WTC11 (cell line): ENCODE data around the gene COBL. TPM values are rescaled to one million over a fixed set of nuclear protein-coding genes. Genes with fewer than 3 reads are reported as not detected.
A peak's percentile ranks its signal among the peaks of the same experiment; 100 is the strongest.

Experiments used
- ATAC-seq: fragments of 200-7000 bp; cut with Tn5 transposase; 2 replicates; pipeline ENCODE4 v1.10.0; 2021; ENCODE audit warnings: mild to moderate bottlenecking, moderate library complexity
- CTCF ChIA-PET: fragments of 300-600 bp; sonication (Branson Sonifier 250); formaldehyde crosslinking; loops from one replicate; lab custom pipeline; 2021; ENCODE audit warnings: antibody characterized with exemption; lab: Charles Lee
- POLR2A ChIA-PET: fragments of 350-600 bp; sonication (Branson Sonifier 250); formaldehyde crosslinking; loops from one replicate; lab custom pipeline; 2021; ENCODE audit warnings: antibody characterized with exemption; lab: Charles Lee
- DNase-seq: peaks from one replicate; pipeline ENCODE4 v3.0.0; 2021; ENCODE audit warnings: low spot score
- H3K27ac Mint-ChIP-seq: 2 replicates; pipeline ENCODE4 v1.8.0; 2021; ENCODE audit warnings: mixed read lengths
- H3K27me3 Mint-ChIP-seq: 2 replicates; pipeline ENCODE4 v1.8.0; 2021; ENCODE audit warnings: low read depth, mild to moderate bottlenecking, moderate library complexity, mixed read lengths
- H3K36me3 Mint-ChIP-seq: 2 replicates; pipeline ENCODE4 v1.8.0; 2021; ENCODE audit warnings: mixed read lengths
- H3K4me1 Mint-ChIP-seq: 2 replicates; pipeline ENCODE4 v1.8.0; 2022; ENCODE audit warnings: mixed read lengths
- H3K4me3 Mint-ChIP-seq: 2 replicates; pipeline ENCODE4 v1.8.0; 2021; ENCODE audit warnings: mild to moderate bottlenecking, moderate library complexity, mixed read lengths
- H3K9me3 Mint-ChIP-seq: 2 replicates; pipeline ENCODE4 v1.8.0; 2021; ENCODE audit warnings: mixed read lengths
- GABPB1 ChIP-seq: sonication (generic); formaldehyde crosslinking; IDR thresholded peaks from 2 replicates; pipeline ENCODE4 v1.8.1; 2023; ENCODE audit warnings: mild to moderate bottlenecking, missing genetic modification reagents
- IRF2 ChIP-seq: sonication (generic); formaldehyde crosslinking; IDR thresholded peaks from 2 replicates; pipeline ENCODE4 v1.8.0; 2022; ENCODE audit warnings: low read depth, missing genetic modification reagents, borderline replicate concordance
- JUN ChIP-seq: sonication (generic); formaldehyde crosslinking; IDR thresholded peaks from 2 replicates; pipeline ENCODE4 v1.8.0; 2023; ENCODE audit warnings: mild to moderate bottlenecking, missing genetic modification reagents
- NFATC4 ChIP-seq: fragments of 250-450 bp; sonication (Bioruptor Pico); IDR thresholded peaks from 2 replicates; pipeline ENCODE4 v1.9.0; 2021; ENCODE audit warnings: mild to moderate bottlenecking
- NFE2L1 ChIP-seq: sonication (generic); formaldehyde crosslinking; IDR thresholded peaks from 2 replicates; pipeline ENCODE4 v1.8.1; 2023; ENCODE audit warnings: missing genetic modification reagents
- NR1H2 ChIP-seq: sonication (generic); formaldehyde crosslinking; IDR thresholded peaks from 2 replicates; pipeline ENCODE4 v1.9.0; 2021; ENCODE audit warnings: mild to moderate bottlenecking, moderate library complexity, missing genetic modification reagents
- NR2C2 ChIP-seq: sonication (generic); formaldehyde crosslinking; IDR thresholded peaks from 2 replicates; pipeline ENCODE4 v1.8.0; 2022; ENCODE audit warnings: mild to moderate bottlenecking, missing genetic modification reagents
- NR3C1 ChIP-seq: sonication (generic); formaldehyde crosslinking; conservative IDR thresholded peaks from 2 replicates; pipeline ENCODE4 v1.8.1; 2023; ENCODE audit warnings: low read depth, mild to moderate bottlenecking, missing genetic modification reagents
- PRDM15 ChIP-seq: sonication (generic); formaldehyde crosslinking; IDR thresholded peaks from 2 replicates; pipeline ENCODE4 v1.8.0; 2022; ENCODE audit warnings: missing genetic modification reagents
- RELA ChIP-seq: sonication (generic); formaldehyde crosslinking; IDR thresholded peaks from 2 replicates; pipeline ENCODE4 v1.8.1; 2022; ENCODE audit warnings: missing genetic modification reagents, mild to moderate bottlenecking, borderline replicate concordance
- USF1 ChIP-seq: sonication (generic); formaldehyde crosslinking; IDR thresholded peaks from 2 replicates; pipeline ENCODE4 v1.8.0; 2022; ENCODE audit warnings: mild to moderate bottlenecking, missing genetic modification reagents
- ZNF423 ChIP-seq: fragments of 250-450 bp; sonication (Bioruptor Pico); IDR thresholded peaks from 2 replicates; pipeline ENCODE4 v2.1.2; 2022; ENCODE audit warnings: mild to moderate bottlenecking, moderate library complexity
- total RNA-seq: library from RNA; stranded (reverse); gene quantifications from 3 replicates; pipeline ENCODE4 v1.2.3, GENCODE V29; 2021
- TF ChIP-seq, protein P1 (sequence below): fragments of 200-600 bp; IDR thresholded peaks from 2 replicates; pipeline ENCODE4 v1.8.0; 2022; ENCODE audit warnings: antibody characterized with exemption
- TF ChIP-seq, protein P2 (sequence below): sonication (generic); formaldehyde crosslinking; conservative IDR thresholded peaks from 2 replicates; pipeline ENCODE4 v1.8.1; 2022; ENCODE audit warnings: mild to moderate bottlenecking, missing genetic modification reagents
- TF ChIP-seq, protein P3 (sequence below): fragments of 250-450 bp; sonication (Bioruptor Pico); conservative IDR thresholded peaks from 2 replicates; pipeline ENCODE4 v1.9.0; 2021; ENCODE audit warnings: mild to moderate bottlenecking
- TF ChIP-seq, protein P4 (sequence below): fragments of 250-450 bp; sonication (Bioruptor Pico); IDR thresholded peaks from 2 replicates; pipeline ENCODE4 v1.9.0; 2021; ENCODE audit warnings: mild to moderate bottlenecking
- TF ChIP-seq, protein P5 (sequence below): sonication (generic); formaldehyde crosslinking; IDR thresholded peaks from 2 replicates; pipeline ENCODE4 v1.8.1; 2023; ENCODE audit warnings: mild to moderate bottlenecking, moderate library complexity, missing genetic modification reagents
- TF ChIP-seq, protein P6 (sequence below): sonication (generic); formaldehyde crosslinking; IDR thresholded peaks from 2 replicates; pipeline ENCODE4 v1.8.0; 2023; ENCODE audit warnings: missing genetic modification reagents

Gene COBL
- total RNA-seq, 1 experiment from 2014 or later, result 36.5 TPM

DNA sequence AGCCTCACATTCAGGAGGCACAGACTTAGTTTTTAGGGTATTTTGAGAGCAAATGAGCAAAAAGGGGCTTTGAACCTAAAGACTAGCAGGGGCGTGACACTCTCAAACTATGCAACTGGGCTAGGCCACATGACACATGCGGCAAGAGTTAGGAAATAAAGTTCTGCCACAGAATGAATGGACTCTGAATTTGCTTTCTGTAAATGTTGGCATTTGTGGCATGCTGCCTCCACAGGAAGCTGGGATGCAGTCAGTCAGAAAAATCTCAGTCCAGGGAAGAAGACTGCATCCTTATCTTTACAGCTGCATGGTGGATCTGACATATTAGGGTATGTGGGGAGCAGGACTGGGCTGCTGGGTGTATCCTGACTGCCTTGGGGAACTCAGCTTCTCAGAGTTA, 181.0 kb downstream of the COBL start (continued):
- TF ChIP-seq, protein P1, sequence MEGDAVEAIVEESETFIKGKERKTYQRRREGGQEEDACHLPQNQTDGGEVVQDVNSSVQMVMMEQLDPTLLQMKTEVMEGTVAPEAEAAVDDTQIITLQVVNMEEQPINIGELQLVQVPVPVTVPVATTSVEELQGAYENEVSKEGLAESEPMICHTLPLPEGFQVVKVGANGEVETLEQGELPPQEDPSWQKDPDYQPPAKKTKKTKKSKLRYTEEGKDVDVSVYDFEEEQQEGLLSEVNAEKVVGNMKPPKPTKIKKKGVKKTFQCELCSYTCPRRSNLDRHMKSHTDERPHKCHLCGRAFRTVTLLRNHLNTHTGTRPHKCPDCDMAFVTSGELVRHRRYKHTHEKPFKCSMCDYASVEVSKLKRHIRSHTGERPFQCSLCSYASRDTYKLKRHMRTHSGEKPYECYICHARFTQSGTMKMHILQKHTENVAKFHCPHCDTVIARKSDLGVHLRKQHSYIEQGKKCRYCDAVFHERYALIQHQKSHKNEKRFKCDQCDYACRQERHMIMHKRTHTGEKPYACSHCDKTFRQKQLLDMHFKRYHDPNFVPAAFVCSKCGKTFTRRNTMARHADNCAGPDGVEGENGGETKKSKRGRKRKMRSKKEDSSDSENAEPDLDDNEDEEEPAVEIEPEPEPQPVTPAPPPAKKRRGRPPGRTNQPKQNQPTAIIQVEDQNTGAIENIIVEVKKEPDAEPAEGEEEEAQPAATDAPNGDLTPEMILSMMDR, result no peak
- no peak for TF ChIP-seq NR2C2
- TF ChIP-seq, all 79 proteins: peak for 0

DNA sequence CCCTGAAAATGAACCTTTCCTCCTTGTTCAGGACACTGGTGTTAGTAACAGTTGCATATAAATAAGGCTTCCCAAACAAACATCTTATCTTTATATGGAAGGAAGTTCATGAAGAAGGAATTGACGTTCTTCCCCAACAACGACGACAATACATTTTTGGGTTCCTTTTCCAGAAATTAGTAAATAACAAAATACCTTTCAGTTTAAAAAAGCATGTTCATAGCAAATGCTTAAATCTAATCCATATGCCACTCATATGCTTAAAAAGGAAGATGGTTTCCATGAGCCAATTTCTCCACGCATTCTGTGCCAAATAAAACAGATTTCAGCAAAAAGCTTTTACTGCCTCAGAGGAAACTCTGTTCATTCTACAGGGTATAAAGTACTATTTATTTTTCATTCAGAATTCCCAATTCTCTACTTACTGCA, 182.6 kb downstream of the COBL start:
- Mint-ChIP-seq H3K9me3 (peaks cover 22% of the 10 kb centered on the region), H3K36me3 (peaks cover 37% of the 10 kb centered on the region), H3K27ac (no peak overlapping the region), H3K4me1 (peaks cover 22% of the 10 kb centered on the region), H3K4me3 (no peak overlapping the region), H3K27me3 (no peaks in the 10 kb centered on the region)
- TF ChIP-seq, protein P2, sequence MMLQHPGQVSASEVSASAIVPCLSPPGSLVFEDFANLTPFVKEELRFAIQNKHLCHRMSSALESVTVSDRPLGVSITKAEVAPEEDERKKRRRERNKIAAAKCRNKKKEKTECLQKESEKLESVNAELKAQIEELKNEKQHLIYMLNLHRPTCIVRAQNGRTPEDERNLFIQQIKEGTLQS (CRISPR knock-in tag), result no peak
- TF ChIP-seq ZNF423 (no peak), NFATC4 (no peak), NR1H2 (no peak)
- CTCF ChIA-PET, result no interaction called here
- POLR2A ChIA-PET, result no interaction called here
- no peak for ATAC-seq
- no peak for DNase-seq

- Mint-ChIP-seq H3K27me3 (no peaks in the 10 kb centered on the region), H3K36me3 (peaks cover 37% of the 10 kb centered on the region), H3K9me3 (peaks cover 22% of the 10 kb centered on the region), H3K4me3 (no peak overlapping the region), H3K27ac (0 out of 2 replicates have a peak overlapping the region, but pooled peaks have one; percentile 29), H3K4me1 (peaks cover 19% of the 10 kb centered on the region)
- POLR2A ChIA-PET, result no interaction called here
- CTCF ChIA-PET, result no interaction called here
- no peak for DNase-seq
- no peak for ATAC-seq
- TF ChIP-seq, protein P3, sequence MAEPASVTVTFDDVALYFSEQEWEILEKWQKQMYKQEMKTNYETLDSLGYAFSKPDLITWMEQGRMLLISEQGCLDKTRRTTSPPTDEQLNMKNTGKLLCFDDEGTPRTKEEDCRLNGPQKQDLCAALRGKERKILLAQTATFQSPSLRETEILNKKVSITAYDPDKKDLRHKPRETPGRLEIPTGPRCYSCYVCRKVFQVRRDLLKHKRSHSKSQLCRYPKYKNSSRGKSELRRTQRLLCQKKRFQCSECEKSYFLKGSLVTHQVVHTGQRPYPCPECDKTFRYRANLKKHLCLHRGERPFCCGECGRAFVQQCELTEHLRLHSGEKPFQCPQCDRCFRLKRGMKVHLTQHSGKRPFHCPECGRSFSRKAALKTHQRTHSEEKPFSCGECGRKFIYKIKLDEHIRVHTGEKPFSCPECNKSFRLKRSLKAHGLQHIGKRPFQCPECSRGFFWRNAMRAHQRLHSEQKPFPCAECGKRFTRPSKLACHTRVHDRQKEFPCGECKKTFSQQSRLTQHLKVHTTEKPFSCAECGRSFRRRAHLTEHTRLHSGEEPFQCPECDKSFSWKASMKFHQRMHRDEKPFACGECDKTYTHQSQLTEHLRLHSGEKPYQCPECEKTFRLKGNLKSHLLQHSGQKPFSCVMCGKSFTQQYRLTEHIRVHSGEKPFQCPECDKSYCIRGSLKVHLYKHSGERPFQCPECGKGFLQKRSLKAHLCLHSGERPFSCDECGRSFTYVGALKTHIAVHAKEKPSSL (CRISPR knock-in tag), result no peak
- no peak for TF ChIP-seq RELA (CRISPR knock-in tag)
- TF ChIP-seq GABPB1 (CRISPR knock-in tag), result no peak
- TF ChIP-seq NR3C1, result no peak
- TF ChIP-seq, protein P2 (CRISPR knock-in tag), result no peak
- no peak for TF ChIP-seq PRDM15 (CRISPR knock-in tag)
- no peak for TF ChIP-seq JUN (CRISPR knock-in tag)
- no peak for TF ChIP-seq IRF2 (CRISPR knock-in tag)
- no peak for TF ChIP-seq USF1 (CRISPR knock-in tag)
- TF ChIP-seq NR2C2, result no peak
- TF ChIP-seq, protein P4, sequence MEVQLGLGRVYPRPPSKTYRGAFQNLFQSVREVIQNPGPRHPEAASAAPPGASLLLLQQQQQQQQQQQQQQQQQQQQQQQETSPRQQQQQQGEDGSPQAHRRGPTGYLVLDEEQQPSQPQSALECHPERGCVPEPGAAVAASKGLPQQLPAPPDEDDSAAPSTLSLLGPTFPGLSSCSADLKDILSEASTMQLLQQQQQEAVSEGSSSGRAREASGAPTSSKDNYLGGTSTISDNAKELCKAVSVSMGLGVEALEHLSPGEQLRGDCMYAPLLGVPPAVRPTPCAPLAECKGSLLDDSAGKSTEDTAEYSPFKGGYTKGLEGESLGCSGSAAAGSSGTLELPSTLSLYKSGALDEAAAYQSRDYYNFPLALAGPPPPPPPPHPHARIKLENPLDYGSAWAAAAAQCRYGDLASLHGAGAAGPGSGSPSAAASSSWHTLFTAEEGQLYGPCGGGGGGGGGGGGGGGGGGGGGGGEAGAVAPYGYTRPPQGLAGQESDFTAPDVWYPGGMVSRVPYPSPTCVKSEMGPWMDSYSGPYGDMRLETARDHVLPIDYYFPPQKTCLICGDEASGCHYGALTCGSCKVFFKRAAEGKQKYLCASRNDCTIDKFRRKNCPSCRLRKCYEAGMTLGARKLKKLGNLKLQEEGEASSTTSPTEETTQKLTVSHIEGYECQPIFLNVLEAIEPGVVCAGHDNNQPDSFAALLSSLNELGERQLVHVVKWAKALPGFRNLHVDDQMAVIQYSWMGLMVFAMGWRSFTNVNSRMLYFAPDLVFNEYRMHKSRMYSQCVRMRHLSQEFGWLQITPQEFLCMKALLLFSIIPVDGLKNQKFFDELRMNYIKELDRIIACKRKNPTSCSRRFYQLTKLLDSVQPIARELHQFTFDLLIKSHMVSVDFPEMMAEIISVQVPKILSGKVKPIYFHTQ (CRISPR knock-in tag), result no peak
- TF ChIP-seq, protein P5, sequence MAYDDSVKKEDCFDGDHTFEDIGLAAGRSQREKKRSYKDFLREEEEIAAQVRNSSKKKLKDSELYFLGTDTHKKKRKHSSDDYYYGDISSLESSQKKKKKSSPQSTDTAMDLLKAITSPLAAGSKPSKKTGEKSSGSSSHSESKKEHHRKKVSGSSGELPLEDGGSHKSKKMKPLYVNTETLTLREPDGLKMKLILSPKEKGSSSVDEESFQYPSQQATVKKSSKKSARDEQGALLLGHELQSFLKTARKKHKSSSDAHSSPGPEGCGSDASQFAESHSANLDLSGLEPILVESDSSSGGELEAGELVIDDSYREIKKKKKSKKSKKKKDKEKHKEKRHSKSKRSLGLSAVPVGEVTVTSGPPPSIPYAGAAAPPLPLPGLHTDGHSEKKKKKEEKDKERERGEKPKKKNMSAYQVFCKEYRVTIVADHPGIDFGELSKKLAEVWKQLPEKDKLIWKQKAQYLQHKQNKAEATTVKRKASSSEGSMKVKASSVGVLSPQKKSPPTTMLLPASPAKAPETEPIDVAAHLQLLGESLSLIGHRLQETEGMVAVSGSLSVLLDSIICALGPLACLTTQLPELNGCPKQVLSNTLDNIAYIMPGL (CRISPR knock-in tag), result no peak
- TF ChIP-seq, protein P6, sequence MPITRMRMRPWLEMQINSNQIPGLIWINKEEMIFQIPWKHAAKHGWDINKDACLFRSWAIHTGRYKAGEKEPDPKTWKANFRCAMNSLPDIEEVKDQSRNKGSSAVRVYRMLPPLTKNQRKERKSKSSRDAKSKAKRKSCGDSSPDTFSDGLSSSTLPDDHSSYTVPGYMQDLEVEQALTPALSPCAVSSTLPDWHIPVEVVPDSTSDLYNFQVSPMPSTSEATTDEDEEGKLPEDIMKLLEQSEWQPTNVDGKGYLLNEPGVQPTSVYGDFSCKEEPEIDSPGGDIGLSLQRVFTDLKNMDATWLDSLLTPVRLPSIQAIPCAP, result no peak
- TF ChIP-seq NFE2L1, result no peak
These were observed 183.9 kb downstream of the COBL start for GRCh38 chr7:51132661-51133060.
